GM23338 (cell line): ENCODE data around the gene PDRG1. TPM values are rescaled to one million over a fixed set of nuclear protein-coding genes. Genes with fewer than 3 reads are reported as not detected.

Experiments used
- ATAC-seq: fragments of 200-7000 bp; cut with Tn5 transposase; 3 replicates; pipeline ENCODE4 v1.9.1; 2020
- DNase-seq: peaks from one replicate; pipeline ENCODE4 v3.0.0-alpha.2; 2015; ENCODE audit warnings: low spot score
- H2AFZ ChIP-seq: fragments of 200-600 bp; sonication (generic); 2 replicates; pipeline ENCODE4 v1.8.0; 2016; ENCODE audit warnings: antibody characterized with exemption, mild to moderate bottlenecking, moderate library complexity
- H3F3A ChIP-seq: fragments of 200-600 bp; sonication (generic); replicated peaks from 2 replicates; pipeline ENCODE4 v1.8.0; 2017; ENCODE audit warnings: antibody characterized with exemption, mixed run types, low read depth
- H3K27ac ChIP-seq: fragments of 200-600 bp; sonication (generic); 2 replicates; pipeline ENCODE4 v1.6.1; 2016; ENCODE audit warnings: low read depth
- H3K27me3 ChIP-seq: fragments of 200-600 bp; sonication (generic); 2 replicates; pipeline ENCODE4 v1.8.0; 2016; ENCODE audit warnings: mild to moderate bottlenecking, mixed run types, moderate library complexity; ENCODE audit not compliant: insufficient read depth
- H3K36me3 ChIP-seq: fragments of 200-600 bp; sonication (generic); 2 replicates; pipeline ENCODE4 v1.8.0; 2016; ENCODE audit warnings: mild to moderate bottlenecking; ENCODE audit not compliant: insufficient read depth
- H3K4me1 ChIP-seq: fragments of 200-600 bp; sonication (generic); 2 replicates; pipeline ENCODE4 v1.8.0; 2016; ENCODE audit warnings: mild to moderate bottlenecking, moderate library complexity; ENCODE audit not compliant: insufficient read depth
- H3K4me2 ChIP-seq: fragments of 200-600 bp; sonication (generic); 2 replicates; pipeline ENCODE4 v1.7.1; 2017; ENCODE audit warnings: mixed run types
- H3K4me3 ChIP-seq: fragments of 200-600 bp; sonication (generic); 2 replicates; pipeline ENCODE4 v1.6.1; 2016; ENCODE audit warnings: mixed run types
- H3K79me2 ChIP-seq: fragments of 200-600 bp; sonication (generic); replicated peaks from 2 replicates; pipeline ENCODE4 v1.8.0; 2017; ENCODE audit warnings: mild to moderate bottlenecking; ENCODE audit not compliant: insufficient read depth
- H3K9me2 ChIP-seq: fragments of 200-600 bp; sonication (generic); 2 replicates; pipeline ENCODE4 v1.8.0; 2017; ENCODE audit not compliant: insufficient read depth
- H4K20me1 ChIP-seq: fragments of 200-600 bp; sonication (generic); replicated peaks from 2 replicates; pipeline ENCODE4 v1.8.0; 2017; ENCODE audit warnings: mild to moderate bottlenecking; ENCODE audit not compliant: insufficient read depth
- H3K27ac Mint-ChIP-seq: 2 replicates; pipeline ENCODE4 v1.8.0; 2020; ENCODE audit warnings: inconsistent platforms, mild to moderate bottlenecking, moderate library complexity, mixed read lengths
- H3K27me3 Mint-ChIP-seq: 3 replicates; pipeline ENCODE4 v1.8.0; 2022; ENCODE audit warnings: low read depth, mild to moderate bottlenecking, moderate library complexity, mixed read lengths, inconsistent platforms; ENCODE audit not compliant: insufficient read depth, poor library complexity
- H3K36me3 Mint-ChIP-seq: 3 replicates; pipeline ENCODE4 v1.8.0; 2021; ENCODE audit warnings: low read depth, mild to moderate bottlenecking, inconsistent platforms, moderate library complexity, mixed read lengths
- H3K4me1 Mint-ChIP-seq: 3 replicates; pipeline ENCODE4 v1.8.0; 2020; ENCODE audit warnings: mild to moderate bottlenecking, inconsistent platforms, mixed read lengths
- H3K4me3 Mint-ChIP-seq: 3 replicates; pipeline ENCODE4 v1.8.0; 2021; ENCODE audit warnings: moderate library complexity, mild to moderate bottlenecking, inconsistent platforms, mixed read lengths
- H3K9me3 Mint-ChIP-seq: 3 replicates; pipeline ENCODE4 v1.8.0; 2020; ENCODE audit warnings: moderate library complexity, mild to moderate bottlenecking, inconsistent platforms, mixed read lengths
- CREB1 ChIP-seq: fragments of 250-450 bp; sonication (Bioruptor Pico); IDR thresholded peaks from 2 replicates; pipeline ENCODE4 v1.5.0; 2020; ENCODE audit warnings: low read depth, mild to moderate bottlenecking, moderate library complexity
- EZH2 ChIP-seq: fragments of 200-600 bp; sonication (generic); IDR thresholded peaks from one replicate; pipeline ENCODE4 v1.8.0; 2017; ENCODE audit warnings: antibody characterized with exemption, mild to moderate bottlenecking, low read depth; ENCODE audit not compliant: unreplicated experiment
- EZH2phosphoT487 ChIP-seq: fragments of 200-600 bp; sonication (generic); IDR thresholded peaks from one replicate; pipeline ENCODE4 v1.8.1; 2018; ENCODE audit warnings: antibody characterized with exemption; ENCODE audit not compliant: unreplicated experiment
- JUNB ChIP-seq: IDR thresholded peaks from one replicate; pipeline ENCODE4 v1.6.1; 2016; ENCODE audit warnings: antibody characterized with exemption; ENCODE audit not compliant: unreplicated experiment
- NANOG ChIP-seq: IDR thresholded peaks from 2 replicates; pipeline ENCODE4 v1.6.1; 2016; ENCODE audit warnings: antibody characterized with exemption, borderline replicate concordance
- POLR2AphosphoS5 ChIP-seq: IDR thresholded peaks from 2 replicates; pipeline ENCODE4 v1.6.1; 2016; ENCODE audit warnings: antibody characterized with exemption, low read depth
- REST ChIP-seq: IDR thresholded peaks from one replicate; pipeline ENCODE4 v1.6.1; 2018; ENCODE audit warnings: antibody characterized with exemption; ENCODE audit not compliant: unreplicated experiment
- ZNF114 ChIP-seq: fragments of 250-450 bp; sonication (Bioruptor Pico); IDR thresholded peaks from 2 replicates; pipeline ENCODE4 v1.5.0; 2020; ENCODE audit warnings: mild to moderate bottlenecking, moderate library complexity
- ZNF331 ChIP-seq: fragments of 250-450 bp; sonication (Bioruptor Pico); IDR thresholded peaks from 2 replicates; pipeline ENCODE4 v1.5.0; 2020; ENCODE audit warnings: low read depth, mild to moderate bottlenecking, moderate library complexity
- polyA plus RNA-seq: library from polyadenylated mRNA; unstranded; fragments of >200 nt; fragmentation: Nextera tagmentation; extraction: Ambion mirVana; gene quantifications from 2 replicates; pipeline ENCODE4 v1.2.1, GENCODE V29; 2016
- total RNA-seq: library from RNA; depleted of rRNA; stranded (reverse); fragments of >200 nt; shearing (Covaris generic); gene quantifications from 2 replicates; pipeline ENCODE4 v1.2.3, GENCODE V29; 2014
- TF ChIP-seq, protein P1 (sequence below): IDR thresholded peaks from 2 replicates; pipeline ENCODE4 v1.6.1; 2016; ENCODE audit warnings: antibody characterized with exemption
- TF ChIP-seq, protein P2 (sequence below): fragments of 250-450 bp; sonication (Bioruptor Pico); IDR thresholded peaks from 2 replicates; pipeline ENCODE4 v1.5.0; 2020; ENCODE audit warnings: mild to moderate bottlenecking, moderate library complexity

Gene PDRG1
- total and polyA plus RNA-seq, 2 experiments from 2014 or later, result 10.5 to 27.8 TPM

DNA sequence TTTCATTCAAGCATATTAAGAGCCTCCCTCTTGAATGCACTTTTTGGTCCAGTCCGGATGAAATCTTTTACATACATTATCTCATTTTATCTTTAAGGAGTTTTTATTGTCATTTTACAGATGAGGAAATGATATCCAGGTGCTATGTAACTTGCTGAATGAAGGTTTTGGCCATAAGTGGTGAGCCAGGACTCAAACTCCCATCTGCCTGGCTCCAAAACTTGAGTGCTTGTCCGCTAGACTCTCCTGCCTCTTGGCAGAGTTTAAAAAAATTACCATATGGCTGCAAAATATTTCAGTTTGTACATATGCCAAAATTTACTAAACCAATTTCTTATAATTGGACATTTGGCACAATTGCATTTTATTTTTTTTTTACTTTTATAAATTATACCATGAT, 12.2 kb downstream of the PDRG1 start:
- Mint-ChIP-seq H3K4me1 (peaks cover 3% of the 10 kb centered on the region), H3K27me3 (peaks cover 6% of the 10 kb centered on the region), H3K4me3 (no peak overlapping the region), H3K36me3 (peaks cover 4% of the 10 kb centered on the region), H3K27ac (no peak overlapping the region), H3K9me3 (no peaks in the 10 kb centered on the region; the same call in 2 of the 3 replicates)
- ATAC-seq (no peak), DNase-seq (no peak)
- Histone ChIP-seq H3K4me3 (no peak overlapping the region), H3K27me3 (no peaks in the 10 kb centered on the region), H3K4me1 (peaks cover 9% of the 10 kb centered on the region; the same call in 1 of the 2 replicates), H3K9me2 (no peaks in the 10 kb centered on the region), H3F3A (no peaks in the 10 kb centered on the region), H3K36me3 (no peaks in the 10 kb centered on the region; the same call in 1 of the 2 replicates), H3K27ac (no peak overlapping the region), H4K20me1 (peaks cover 12% of the 10 kb centered on the region; the same call in 1 of the 2 replicates), H3K79me2 (no peaks in the 10 kb centered on the region), H3K4me2 (no peak overlapping the region), H2AFZ (no peak overlapping the region)
- TF ChIP-seq CREB1 (CRISPR knock-in tag) (no peak), JUNB (no peak), REST (no peak), ZNF114 (no peak), ZNF331 (no peak), EZH2phosphoT487 (no peak), POLR2AphosphoS5 (no peak), EZH2 (no peak), NANOG (no peak)
- TF ChIP-seq, protein P1, sequence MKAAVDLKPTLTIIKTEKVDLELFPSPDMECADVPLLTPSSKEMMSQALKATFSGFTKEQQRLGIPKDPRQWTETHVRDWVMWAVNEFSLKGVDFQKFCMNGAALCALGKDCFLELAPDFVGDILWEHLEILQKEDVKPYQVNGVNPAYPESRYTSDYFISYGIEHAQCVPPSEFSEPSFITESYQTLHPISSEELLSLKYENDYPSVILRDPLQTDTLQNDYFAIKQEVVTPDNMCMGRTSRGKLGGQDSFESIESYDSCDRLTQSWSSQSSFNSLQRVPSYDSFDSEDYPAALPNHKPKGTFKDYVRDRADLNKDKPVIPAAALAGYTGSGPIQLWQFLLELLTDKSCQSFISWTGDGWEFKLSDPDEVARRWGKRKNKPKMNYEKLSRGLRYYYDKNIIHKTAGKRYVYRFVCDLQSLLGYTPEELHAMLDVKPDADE, result no peak
- TF ChIP-seq, protein P2, sequence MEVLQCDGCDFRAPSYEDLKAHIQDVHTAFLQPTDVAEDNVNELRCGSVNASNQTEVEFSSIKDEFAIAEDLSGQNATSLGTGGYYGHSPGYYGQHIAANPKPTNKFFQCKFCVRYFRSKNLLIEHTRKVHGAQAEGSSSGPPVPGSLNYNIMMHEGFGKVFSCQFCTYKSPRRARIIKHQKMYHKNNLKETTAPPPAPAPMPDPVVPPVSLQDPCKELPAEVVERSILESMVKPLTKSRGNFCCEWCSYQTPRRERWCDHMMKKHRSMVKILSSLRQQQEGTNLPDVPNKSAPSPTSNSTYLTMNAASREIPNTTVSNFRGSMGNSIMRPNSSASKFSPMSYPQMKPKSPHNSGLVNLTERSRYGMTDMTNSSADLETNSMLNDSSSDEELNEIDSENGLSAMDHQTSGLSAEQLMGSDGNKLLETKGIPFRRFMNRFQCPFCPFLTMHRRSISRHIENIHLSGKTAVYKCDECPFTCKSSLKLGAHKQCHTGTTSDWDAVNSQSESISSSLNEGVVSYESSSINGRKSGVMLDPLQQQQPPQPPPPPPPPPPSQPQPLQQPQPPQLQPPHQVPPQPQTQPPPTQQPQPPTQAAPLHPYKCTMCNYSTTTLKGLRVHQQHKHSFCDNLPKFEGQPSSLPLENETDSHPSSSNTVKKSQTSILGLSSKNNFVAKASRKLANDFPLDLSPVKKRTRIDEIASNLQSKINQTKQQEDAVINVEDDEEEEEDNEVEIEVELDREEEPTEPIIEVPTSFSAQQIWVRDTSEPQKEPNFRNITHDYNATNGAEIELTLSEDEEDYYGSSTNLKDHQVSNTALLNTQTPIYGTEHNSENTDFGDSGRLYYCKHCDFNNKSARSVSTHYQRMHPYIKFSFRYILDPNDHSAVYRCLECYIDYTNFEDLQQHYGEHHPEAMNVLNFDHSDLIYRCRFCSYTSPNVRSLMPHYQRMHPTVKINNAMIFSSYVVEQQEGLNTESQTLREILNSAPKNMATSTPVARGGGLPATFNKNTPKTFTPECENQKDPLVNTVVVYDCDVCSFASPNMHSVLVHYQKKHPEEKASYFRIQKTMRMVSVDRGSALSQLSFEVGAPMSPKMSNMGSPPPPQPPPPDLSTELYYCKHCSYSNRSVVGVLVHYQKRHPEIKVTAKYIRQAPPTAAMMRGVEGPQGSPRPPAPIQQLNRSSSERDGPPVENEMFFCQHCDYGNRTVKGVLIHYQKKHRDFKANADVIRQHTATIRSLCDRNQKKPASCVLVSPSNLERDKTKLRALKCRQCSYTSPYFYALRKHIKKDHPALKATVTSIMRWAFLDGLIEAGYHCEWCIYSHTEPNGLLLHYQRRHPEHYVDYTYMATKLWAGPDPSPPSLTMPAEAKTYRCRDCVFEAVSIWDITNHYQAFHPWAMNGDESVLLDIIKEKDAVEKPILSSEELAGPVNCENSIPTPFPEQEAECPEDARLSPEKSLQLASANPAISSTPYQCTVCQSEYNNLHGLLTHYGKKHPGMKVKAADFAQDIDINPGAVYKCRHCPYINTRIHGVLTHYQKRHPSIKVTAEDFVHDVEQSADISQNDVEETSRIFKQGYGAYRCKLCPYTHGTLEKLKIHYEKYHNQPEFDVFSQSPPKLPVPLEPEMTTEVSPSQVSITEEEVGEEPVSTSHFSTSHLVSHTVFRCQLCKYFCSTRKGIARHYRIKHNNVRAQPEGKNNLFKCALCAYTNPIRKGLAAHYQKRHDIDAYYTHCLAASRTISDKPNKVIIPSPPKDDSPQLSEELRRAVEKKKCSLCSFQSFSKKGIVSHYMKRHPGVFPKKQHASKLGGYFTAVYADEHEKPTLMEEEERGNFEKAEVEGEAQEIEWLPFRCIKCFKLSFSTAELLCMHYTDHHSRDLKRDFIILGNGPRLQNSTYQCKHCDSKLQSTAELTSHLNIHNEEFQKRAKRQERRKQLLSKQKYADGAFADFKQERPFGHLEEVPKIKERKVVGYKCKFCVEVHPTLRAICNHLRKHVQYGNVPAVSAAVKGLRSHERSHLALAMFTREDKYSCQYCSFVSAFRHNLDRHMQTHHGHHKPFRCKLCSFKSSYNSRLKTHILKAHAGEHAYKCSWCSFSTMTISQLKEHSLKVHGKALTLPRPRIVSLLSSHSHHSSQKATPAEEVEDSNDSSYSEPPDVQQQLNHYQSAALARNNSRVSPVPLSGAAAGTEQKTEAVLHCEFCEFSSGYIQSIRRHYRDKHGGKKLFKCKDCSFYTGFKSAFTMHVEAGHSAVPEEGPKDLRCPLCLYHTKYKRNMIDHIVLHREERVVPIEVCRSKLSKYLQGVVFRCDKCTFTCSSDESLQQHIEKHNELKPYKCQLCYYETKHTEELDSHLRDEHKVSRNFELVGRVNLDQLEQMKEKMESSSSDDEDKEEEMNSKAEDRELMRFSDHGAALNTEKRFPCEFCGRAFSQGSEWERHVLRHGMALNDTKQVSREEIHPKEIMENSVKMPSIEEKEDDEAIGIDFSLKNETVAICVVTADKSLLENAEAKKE (CRISPR knock-in tag), result no peak
